Measurements from ENCODE around the gene TIGIT. TPM values are rescaled to one million over a fixed set of nuclear protein-coding genes. Genes with fewer than 3 reads are reported as not detected.

TIGIT gene
- total and polyA plus RNA-seq, 2 donors (not counting 1 experiment from before 2014, with no cell fraction given), result 2.5 to 4.6 TPM

GRCh38 chr3:114350690-114351089 is 56.9 kb downstream of the TIGIT start:
- Mint-ChIP-seq H3K27me3 (no peaks in the 10 kb centered on the region), H3K4me1 (peaks cover 4% of the 10 kb centered on the region), H3K4me3 (no peak overlapping the region), H3K27ac (no peak overlapping the region), H3K9me3 (ENCODE audit: insufficient read depth) (no peaks in the 10 kb centered on the region)
- Histone ChIP-seq H3K9me3 (ENCODE audit: control extremely low read depth in 1 of 3, control insufficient read depth in 2 of 3, insufficient read depth in 1 of 3, low read length in 2 of 3) (peaks cover 0 to 9% (median 0%) of the 10 kb centered on the region in 3 donors), H3K4me1 (ENCODE audit: control insufficient read depth in 2 of 2, insufficient read depth in 2 of 2, low read length in 2 of 2) (no peaks in the 10 kb centered on the region), H3K4me2 (replicated peaks; ENCODE audit: low read depth, low read length, poor library complexity, severe bottlenecking) (no peak overlapping the region), H3K36me3 (replicated peaks in 1 of 2; ENCODE audit: control extremely low read depth in 1 of 2, control insufficient read depth in 1 of 2, extremely low read depth in 1 of 2, insufficient read depth in 2 of 2, low read length in 1 of 2) (peaks cover 3 to 40% of the 10 kb centered on the region in 2 experiments), H2AFZ (ENCODE audit: insufficient read depth, low read depth, low read length, poor library complexity, severe bottlenecking) (no peak overlapping the region), H3K4me3 (ENCODE audit: control extremely low read depth in 1 of 5, extremely low read depth in 1 of 5, insufficient read depth in 1 of 5, low read depth in 2 of 5, low read length in 4 of 5) (no peak overlapping the region), H3K27me3 (replicated peaks in 1 of 4; ENCODE audit: control extremely low read depth in 1 of 4, control insufficient read depth in 3 of 4, insufficient read depth in 4 of 4, low read length in 3 of 4) (no peaks in the 10 kb centered on the region), H3K27ac (ENCODE audit: low read length in 2 of 2) (no peak overlapping the region), H3K9ac (ENCODE audit: low read length) (no peak overlapping the region), H4K20me1 (ENCODE audit: control insufficient read depth, insufficient read depth, low read length, poor library complexity, severe bottlenecking) (no peaks in the 10 kb centered on the region), H3K79me2 (ENCODE audit: control insufficient read depth, insufficient read depth, low read length) (no peaks in the 10 kb centered on the region)
- TF ChIP-seq, protein P1, sequence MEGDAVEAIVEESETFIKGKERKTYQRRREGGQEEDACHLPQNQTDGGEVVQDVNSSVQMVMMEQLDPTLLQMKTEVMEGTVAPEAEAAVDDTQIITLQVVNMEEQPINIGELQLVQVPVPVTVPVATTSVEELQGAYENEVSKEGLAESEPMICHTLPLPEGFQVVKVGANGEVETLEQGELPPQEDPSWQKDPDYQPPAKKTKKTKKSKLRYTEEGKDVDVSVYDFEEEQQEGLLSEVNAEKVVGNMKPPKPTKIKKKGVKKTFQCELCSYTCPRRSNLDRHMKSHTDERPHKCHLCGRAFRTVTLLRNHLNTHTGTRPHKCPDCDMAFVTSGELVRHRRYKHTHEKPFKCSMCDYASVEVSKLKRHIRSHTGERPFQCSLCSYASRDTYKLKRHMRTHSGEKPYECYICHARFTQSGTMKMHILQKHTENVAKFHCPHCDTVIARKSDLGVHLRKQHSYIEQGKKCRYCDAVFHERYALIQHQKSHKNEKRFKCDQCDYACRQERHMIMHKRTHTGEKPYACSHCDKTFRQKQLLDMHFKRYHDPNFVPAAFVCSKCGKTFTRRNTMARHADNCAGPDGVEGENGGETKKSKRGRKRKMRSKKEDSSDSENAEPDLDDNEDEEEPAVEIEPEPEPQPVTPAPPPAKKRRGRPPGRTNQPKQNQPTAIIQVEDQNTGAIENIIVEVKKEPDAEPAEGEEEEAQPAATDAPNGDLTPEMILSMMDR (IDR thresholded peaks at IDR 0.05), result no peak
- TF ChIP-seq EZH2 (IDR thresholded peaks at IDR 0.05; ENCODE audit: borderline replicate concordance, insufficient read depth, low read depth, low read length, poor library complexity, severe bottlenecking), result no peak
- ATAC-seq (ENCODE audit: low read depth) (no peak), DNase-seq (no peak)
- 97% methylated on average over 24 of the region's 24 CpGs for WGBS (ENCODE audit: insufficient coverage)
- intact Hi-C loops (cut with micrococcal nuclease), result no loop called here
- CTCF ChIA-PET, result interaction anchor here (0.9 to 1.5 kb wide), 3 partner anchors 17 to 198 kb away, joined by 3 to 7 read pairs (median 3); no protein-coding TSS in a partner anchor
- POLR2A ChIA-PET, result no interaction called here

DNA sequence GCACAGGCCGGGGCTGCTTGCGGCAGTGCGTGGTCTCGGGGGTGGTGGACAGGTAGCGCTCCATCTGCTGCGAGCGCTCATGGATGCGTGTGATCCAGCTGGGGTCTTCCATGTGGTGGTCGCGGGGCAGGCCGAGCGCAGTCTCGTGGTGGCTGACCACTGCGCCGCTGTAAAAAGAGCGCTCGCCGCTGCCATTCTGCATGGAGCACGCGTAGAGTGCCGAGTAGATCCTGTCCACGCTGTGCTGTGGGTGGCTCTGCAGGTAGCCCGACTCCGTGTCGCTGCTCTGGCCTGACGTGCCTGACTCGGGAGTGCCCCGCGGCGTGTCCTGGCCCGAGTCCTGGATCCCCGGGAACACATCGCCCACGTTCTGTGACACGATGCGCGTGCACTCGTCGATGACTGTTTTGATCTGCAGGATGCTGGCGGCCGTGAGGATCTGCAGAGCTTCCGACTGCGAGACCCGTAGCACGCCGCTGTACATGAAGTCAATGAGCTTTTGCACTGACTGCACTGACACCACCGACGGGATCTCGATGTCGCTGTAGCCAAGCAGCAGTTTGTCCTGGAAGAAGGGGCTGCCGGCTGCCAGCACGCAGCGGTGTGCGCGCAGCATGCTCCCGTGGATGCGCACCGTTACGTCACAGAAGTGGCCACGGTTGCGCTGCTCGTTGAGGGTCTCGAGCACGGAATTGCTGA is 57.4 kb downstream of the TIGIT start:
- no peak for TF ChIP-seq EZH2 (IDR thresholded peaks at IDR 0.05; ENCODE audit: borderline replicate concordance, insufficient read depth, low read depth, low read length, poor library complexity, severe bottlenecking)
- TF ChIP-seq, protein P1 (IDR thresholded peaks at IDR 0.05), result no peak
- Histone ChIP-seq H3K9ac (ENCODE audit: low read length) (no peak overlapping the region), H2AFZ (ENCODE audit: insufficient read depth, low read depth, low read length, poor library complexity, severe bottlenecking) (no peak overlapping the region), H3K27me3 (replicated peaks in 1 of 4; ENCODE audit: control extremely low read depth in 1 of 4, control insufficient read depth in 3 of 4, insufficient read depth in 4 of 4, low read length in 3 of 4) (no peaks in the 10 kb centered on the region), H3K36me3 (replicated peaks in 1 of 2; ENCODE audit: control extremely low read depth in 1 of 2, control insufficient read depth in 1 of 2, extremely low read depth in 1 of 2, insufficient read depth in 2 of 2, low read length in 1 of 2) (peaks cover 3 to 40% of the 10 kb centered on the region in 2 experiments), H3K79me2 (ENCODE audit: control insufficient read depth, insufficient read depth, low read length) (no peaks in the 10 kb centered on the region), H3K4me3 (ENCODE audit: control extremely low read depth in 1 of 5, extremely low read depth in 1 of 5, insufficient read depth in 1 of 5, low read depth in 2 of 5, low read length in 4 of 5) (no peak overlapping the region), H3K4me2 (replicated peaks; ENCODE audit: low read depth, low read length, poor library complexity, severe bottlenecking) (no peak overlapping the region), H3K27ac (ENCODE audit: low read length in 2 of 2) (no peak overlapping the region), H3K9me3 (ENCODE audit: control extremely low read depth in 1 of 3, control insufficient read depth in 2 of 3, insufficient read depth in 1 of 3, low read length in 2 of 3) (peaks cover 0 to 9% (median 0%) of the 10 kb centered on the region in 3 donors), H4K20me1 (ENCODE audit: control insufficient read depth, insufficient read depth, low read length, poor library complexity, severe bottlenecking) (no peaks in the 10 kb centered on the region), H3K4me1 (ENCODE audit: control insufficient read depth in 2 of 2, insufficient read depth in 2 of 2, low read length in 2 of 2) (no peaks in the 10 kb centered on the region)
- 97% methylated on average over 64 of the region's 64 CpGs for WGBS (ENCODE audit: insufficient coverage)
- DNase-seq (no peak), ATAC-seq (ENCODE audit: low read depth) (no peak)
- Mint-ChIP-seq H3K27me3 (no peaks in the 10 kb centered on the region), H3K27ac (no peak overlapping the region), H3K4me1 (peaks cover under 1% of the 10 kb centered on the region), H3K9me3 (ENCODE audit: insufficient read depth) (no peaks in the 10 kb centered on the region), H3K4me3 (no peak overlapping the region)
- intact Hi-C loops (cut with micrococcal nuclease), result no loop called here
- CTCF ChIA-PET, result interaction anchor here (0.9 kb wide), 1 partner anchor 17 kb away, joined by 3 read pairs; no protein-coding TSS in a partner anchor
- POLR2A ChIA-PET, result no interaction called here
